Liver (tissue), 3 donors: ENCODE results near the gene APEX2.

Experiments used
- EGR1 ChIP-seq, 2 donors: IDR thresholded peaks; 2 replicates each; pipeline ENCODE4 v1.6.1; 2016 to 2018; ENCODE audit warnings: antibody characterized with exemption in 2 of 2, low read depth in 2 of 2
- FOXA1 ChIP-seq: IDR thresholded peaks from 2 replicates; pipeline ENCODE4 v1.6.1; 2016; ENCODE audit warnings: antibody characterized with exemption
- GABPA ChIP-seq, 2 donors: IDR thresholded peaks in 1 of 2; conservative IDR thresholded peaks in 1 of 2; 2 replicates each; pipeline ENCODE4 v1.6.1; 2016; ENCODE audit warnings: antibody characterized with exemption in 2 of 2, mild to moderate bottlenecking in 1 of 2, moderate library complexity in 1 of 2
- HNF4G ChIP-seq: IDR thresholded peaks from 2 replicates; pipeline ENCODE4 v1.6.1; 2016; ENCODE audit warnings: antibody characterized with exemption
- NR2F2 ChIP-seq: IDR thresholded peaks from 2 replicates; pipeline ENCODE4 v1.6.1; 2016; ENCODE audit warnings: antibody characterized with exemption
- RXRA ChIP-seq, 2 donors: IDR thresholded peaks; 2 replicates each; pipeline ENCODE4 v1.6.1; 2017 to 2018; ENCODE audit warnings: antibody characterized with exemption in 2 of 2, mild to moderate bottlenecking in 1 of 2
- SP1 ChIP-seq: IDR thresholded peaks from 2 replicates; pipeline ENCODE4 v1.6.1; 2018; ENCODE audit warnings: antibody characterized with exemption, mild to moderate bottlenecking
- TAF1 ChIP-seq: conservative IDR thresholded peaks from 2 replicates; pipeline ENCODE4 v1.6.1; 2016; ENCODE audit warnings: antibody characterized with exemption, mild to moderate bottlenecking
- YY1 ChIP-seq: IDR thresholded peaks from 2 replicates; pipeline ENCODE4 v1.6.1; 2016; ENCODE audit warnings: antibody characterized with exemption, mild to moderate bottlenecking
- TF ChIP-seq, protein P1 (sequence below): fragments of 150-350 bp; IDR thresholded peaks from 2 replicates; pipeline ENCODE4 v1.5.1; 2017; ENCODE audit warnings: improper control_type of control experiment, low read depth, low read length; ENCODE audit not compliant: missing input control
- TF ChIP-seq, protein P2 (sequence below): IDR thresholded peaks from 2 replicates; pipeline ENCODE4 v1.6.1; 2016; ENCODE audit warnings: antibody characterized with exemption
- TF ChIP-seq, protein P3 (sequence below): IDR thresholded peaks from 2 replicates; pipeline ENCODE4 v1.6.1; 2016; ENCODE audit warnings: antibody characterized with exemption, mild to moderate bottlenecking
- TF ChIP-seq, protein P4 (sequence below): IDR thresholded peaks from 2 replicates; pipeline ENCODE4 v1.6.1; 2016; ENCODE audit warnings: antibody characterized with exemption
- donor health status: healthy.
- donor health status: healthy.

DNA sequence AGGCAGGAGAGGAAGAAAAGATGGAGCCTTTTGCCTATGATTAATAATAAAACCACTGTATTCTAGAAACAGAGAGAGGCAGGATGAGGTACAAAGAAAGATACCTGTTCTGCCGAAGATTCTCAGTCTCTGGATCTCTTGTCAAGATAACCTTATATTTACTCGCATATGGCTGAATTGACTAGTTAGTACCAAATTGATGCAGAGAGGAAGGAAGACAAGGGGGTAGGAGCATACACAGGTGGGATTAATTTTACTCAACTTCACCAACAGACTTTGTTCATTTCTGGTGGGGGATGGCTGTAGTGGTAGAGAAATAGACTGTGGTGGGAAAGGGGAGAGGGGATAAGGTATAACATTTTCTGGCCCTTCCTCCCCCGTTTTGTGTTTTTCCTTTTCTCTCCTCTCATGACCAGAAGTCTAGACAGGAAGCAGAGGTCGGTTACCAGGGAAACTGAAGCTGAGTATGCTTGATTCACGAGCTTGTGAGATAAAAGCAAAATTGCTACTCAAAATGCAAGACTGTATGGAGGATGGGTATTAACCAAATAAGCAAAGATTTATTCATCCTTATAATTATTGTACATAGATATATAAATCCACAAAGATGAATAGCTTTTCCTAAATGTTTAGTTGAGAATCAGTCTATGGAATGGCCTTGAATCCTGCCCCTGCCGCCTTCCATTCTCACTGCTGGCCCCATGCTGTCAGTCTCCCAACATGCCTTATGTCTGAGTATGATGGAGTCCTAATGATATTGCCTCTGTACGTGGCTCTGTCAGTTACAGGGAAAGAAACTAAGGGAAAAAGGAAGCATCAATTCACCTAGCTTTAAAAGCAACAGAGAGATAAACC, 56.9 kb downstream of the APEX2 start:
- TF ChIP-seq EGR1 (IDR thresholded peaks at IDR 0.05; ENCODE audit: low read depth in 2 of 2) (no peak), YY1 (no peak), GABPA (IDR thresholded peaks at IDR 0.05 in 1 of 2, conservative IDR thresholded peaks at IDR 0.05 in 1 of 2) (no peak), FOXA1 (no peak), SP1 (no peak), RXRA (IDR thresholded peaks at IDR 0.05) (no peak), TAF1 (no peak), HNF4G (no peak), NR2F2 (no peak)
- TF ChIP-seq, protein P1, sequence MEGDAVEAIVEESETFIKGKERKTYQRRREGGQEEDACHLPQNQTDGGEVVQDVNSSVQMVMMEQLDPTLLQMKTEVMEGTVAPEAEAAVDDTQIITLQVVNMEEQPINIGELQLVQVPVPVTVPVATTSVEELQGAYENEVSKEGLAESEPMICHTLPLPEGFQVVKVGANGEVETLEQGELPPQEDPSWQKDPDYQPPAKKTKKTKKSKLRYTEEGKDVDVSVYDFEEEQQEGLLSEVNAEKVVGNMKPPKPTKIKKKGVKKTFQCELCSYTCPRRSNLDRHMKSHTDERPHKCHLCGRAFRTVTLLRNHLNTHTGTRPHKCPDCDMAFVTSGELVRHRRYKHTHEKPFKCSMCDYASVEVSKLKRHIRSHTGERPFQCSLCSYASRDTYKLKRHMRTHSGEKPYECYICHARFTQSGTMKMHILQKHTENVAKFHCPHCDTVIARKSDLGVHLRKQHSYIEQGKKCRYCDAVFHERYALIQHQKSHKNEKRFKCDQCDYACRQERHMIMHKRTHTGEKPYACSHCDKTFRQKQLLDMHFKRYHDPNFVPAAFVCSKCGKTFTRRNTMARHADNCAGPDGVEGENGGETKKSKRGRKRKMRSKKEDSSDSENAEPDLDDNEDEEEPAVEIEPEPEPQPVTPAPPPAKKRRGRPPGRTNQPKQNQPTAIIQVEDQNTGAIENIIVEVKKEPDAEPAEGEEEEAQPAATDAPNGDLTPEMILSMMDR: no peak
- TF ChIP-seq, protein P2, sequence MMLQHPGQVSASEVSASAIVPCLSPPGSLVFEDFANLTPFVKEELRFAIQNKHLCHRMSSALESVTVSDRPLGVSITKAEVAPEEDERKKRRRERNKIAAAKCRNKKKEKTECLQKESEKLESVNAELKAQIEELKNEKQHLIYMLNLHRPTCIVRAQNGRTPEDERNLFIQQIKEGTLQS: no peak
- TF ChIP-seq, protein P3, sequence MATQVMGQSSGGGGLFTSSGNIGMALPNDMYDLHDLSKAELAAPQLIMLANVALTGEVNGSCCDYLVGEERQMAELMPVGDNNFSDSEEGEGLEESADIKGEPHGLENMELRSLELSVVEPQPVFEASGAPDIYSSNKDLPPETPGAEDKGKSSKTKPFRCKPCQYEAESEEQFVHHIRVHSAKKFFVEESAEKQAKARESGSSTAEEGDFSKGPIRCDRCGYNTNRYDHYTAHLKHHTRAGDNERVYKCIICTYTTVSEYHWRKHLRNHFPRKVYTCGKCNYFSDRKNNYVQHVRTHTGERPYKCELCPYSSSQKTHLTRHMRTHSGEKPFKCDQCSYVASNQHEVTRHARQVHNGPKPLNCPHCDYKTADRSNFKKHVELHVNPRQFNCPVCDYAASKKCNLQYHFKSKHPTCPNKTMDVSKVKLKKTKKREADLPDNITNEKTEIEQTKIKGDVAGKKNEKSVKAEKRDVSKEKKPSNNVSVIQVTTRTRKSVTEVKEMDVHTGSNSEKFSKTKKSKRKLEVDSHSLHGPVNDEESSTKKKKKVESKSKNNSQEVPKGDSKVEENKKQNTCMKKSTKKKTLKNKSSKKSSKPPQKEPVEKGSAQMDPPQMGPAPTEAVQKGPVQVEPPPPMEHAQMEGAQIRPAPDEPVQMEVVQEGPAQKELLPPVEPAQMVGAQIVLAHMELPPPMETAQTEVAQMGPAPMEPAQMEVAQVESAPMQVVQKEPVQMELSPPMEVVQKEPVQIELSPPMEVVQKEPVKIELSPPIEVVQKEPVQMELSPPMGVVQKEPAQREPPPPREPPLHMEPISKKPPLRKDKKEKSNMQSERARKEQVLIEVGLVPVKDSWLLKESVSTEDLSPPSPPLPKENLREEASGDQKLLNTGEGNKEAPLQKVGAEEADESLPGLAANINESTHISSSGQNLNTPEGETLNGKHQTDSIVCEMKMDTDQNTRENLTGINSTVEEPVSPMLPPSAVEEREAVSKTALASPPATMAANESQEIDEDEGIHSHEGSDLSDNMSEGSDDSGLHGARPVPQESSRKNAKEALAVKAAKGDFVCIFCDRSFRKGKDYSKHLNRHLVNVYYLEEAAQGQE: no peak
- TF ChIP-seq, protein P4, sequence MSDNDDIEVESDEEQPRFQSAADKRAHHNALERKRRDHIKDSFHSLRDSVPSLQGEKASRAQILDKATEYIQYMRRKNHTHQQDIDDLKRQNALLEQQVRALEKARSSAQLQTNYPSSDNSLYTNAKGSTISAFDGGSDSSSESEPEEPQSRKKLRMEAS: no peak
